HuH-7.5 (cell line): ENCODE results near the gene AP3M1.

Experiments
- DNase-seq: peaks from one replicate; pipeline ENCODE4 v3.0.0; 2011; ENCODE audit warnings: low spot score

AP3M1 gene

DNA sequence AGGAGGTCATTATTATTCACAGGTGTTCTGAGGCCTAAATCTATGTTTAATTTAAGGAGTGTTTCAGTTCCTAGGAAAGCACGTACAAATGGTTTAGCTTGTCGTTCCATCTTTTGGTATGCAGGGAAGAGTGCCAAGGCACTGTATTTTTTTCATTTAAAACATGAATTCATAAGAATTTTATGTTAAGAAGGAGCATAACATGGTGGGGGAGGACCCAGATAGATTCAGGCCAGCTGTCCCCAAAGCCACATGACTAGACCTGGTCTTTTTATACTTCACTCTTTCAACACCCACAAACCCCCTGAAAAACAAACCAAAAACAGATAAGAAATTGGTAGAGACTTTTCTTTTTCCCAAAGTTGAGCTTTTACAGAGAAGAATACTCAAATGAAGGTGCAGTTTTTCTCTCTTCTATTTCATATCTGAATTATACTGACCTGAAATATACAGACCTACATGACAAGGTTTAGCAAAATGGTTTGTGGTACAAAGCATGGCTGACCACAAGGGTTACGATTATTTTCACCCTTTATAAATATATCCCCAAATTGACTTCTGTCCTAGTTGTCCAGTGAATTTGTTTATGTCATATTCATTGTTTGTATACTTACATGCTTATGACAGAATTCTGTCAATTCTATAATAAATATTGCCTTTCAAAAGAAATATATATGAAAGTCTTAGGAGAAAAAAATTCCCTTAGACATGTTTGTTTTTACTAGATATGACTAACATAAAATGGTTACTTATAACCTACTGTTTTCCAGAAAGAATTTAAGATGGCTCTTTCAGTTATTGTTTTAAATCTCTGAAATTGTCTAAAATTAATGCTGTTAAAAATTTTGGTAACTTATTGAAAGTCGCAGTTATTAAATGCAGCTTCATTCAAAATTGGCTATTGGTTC is 71.3 kb downstream of the AP3M1 start:
- no peak for DNase-seq

DNA sequence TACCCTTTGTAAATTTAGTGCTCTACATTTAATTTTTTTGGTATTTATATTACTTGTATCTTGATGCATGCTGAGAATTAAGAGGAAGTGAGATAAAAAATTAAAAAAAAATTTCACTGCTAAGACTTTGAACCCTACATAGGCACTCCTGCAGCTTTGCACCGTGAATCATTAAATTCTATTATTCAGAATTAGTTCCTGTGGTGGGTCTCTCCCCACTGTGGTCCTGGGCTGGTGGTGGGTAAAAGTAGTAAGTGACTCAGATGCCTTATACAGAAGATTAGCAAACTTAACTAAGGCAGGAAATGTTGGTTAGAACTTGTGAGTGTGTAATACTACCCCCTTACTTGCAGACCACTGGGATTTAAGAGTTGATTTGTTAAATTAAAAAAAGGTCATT is 72.6 kb downstream of the AP3M1 start:
- no peak for DNase-seq

GRCh38 chr10:74077416-74077815 is 73.2 kb downstream of the AP3M1 start:
- no peak for DNase-seq

- DNase-seq = no peak
Observed at GRCh38 chr10:74076961-74077360, 73.7 kb downstream of the AP3M1 start.

DNA sequence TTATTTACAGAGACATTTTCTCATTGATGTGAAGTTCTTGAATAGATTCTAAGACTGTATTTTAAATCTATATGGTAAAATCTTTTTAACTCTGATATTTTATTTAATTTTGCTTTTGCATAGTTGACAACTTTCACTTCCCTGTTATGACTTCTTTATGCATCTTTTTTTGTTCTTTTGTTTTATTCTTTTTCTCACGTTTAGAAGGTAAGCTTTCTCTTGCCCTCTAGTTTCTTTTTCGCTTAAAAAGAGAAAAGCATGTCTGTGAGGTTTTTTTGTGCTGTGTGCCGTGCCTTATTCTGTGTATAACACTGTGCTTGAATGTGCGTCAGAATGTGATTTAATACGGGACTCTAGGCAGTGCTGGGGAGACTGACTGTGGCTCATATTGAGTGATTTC is 74.7 kb downstream of the AP3M1 start:
- DNase-seq = no peak

- no peak for DNase-seq
Observed at GRCh38 chr10:74072503-74072902, 78.1 kb downstream of the AP3M1 start.

DNA sequence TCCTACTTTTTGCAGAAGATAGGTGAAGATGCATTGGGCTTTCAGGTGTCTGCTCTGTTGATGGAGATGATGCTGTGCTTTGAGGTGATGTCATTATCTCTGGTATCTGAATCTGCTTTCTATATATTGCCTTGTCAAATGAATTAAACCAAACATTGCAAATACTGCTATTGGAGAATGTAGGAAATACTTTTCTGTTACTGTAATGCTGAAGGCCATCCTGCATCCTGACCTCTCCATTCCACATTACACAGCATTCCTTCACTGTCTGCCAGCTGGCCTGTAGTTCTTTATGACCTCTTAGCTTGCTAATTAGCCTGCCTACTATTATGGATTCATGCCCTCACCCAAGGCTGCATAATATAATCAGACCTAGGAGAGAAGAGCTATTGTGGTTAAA is 79.5 kb downstream of the AP3M1 start:
- no peak for DNase-seq
